ENCODE results near the gene AGAP2.

The AGAP2 gene

DNA sequence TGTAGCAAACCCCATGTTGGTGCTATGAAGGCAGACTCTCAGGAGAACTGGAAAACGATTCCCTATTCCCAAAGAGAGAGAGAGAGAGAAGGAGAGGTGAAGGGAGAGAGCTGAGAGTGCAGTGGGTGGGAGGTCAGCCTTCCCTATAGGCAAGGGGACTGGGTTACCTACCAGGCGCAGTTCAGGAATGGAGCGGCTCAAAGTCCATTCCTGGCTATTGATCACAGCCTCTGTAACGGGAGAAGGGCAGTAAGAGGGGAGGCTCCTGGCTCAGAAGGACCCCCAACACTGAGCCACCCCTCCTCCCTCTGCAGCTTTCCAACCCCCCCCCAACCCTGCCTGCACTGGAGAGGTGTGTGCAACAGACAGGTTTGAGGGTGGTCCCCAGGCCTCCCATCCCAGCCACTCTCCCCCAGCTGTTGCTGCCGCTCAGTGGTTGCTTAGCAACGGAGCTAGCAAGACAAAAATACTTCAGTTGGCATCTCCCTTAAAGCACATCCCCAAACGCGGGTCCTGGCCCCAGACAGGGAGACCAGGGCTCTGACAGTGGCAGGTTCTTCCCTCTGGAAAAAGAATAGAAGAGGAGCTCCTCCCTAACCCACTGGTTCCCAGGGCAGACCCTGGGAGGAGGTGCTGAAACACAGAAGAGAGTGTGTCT lies 3.2 kb downstream of the AGAP2 start:
- TF ChIP-seq, protein P1, sequence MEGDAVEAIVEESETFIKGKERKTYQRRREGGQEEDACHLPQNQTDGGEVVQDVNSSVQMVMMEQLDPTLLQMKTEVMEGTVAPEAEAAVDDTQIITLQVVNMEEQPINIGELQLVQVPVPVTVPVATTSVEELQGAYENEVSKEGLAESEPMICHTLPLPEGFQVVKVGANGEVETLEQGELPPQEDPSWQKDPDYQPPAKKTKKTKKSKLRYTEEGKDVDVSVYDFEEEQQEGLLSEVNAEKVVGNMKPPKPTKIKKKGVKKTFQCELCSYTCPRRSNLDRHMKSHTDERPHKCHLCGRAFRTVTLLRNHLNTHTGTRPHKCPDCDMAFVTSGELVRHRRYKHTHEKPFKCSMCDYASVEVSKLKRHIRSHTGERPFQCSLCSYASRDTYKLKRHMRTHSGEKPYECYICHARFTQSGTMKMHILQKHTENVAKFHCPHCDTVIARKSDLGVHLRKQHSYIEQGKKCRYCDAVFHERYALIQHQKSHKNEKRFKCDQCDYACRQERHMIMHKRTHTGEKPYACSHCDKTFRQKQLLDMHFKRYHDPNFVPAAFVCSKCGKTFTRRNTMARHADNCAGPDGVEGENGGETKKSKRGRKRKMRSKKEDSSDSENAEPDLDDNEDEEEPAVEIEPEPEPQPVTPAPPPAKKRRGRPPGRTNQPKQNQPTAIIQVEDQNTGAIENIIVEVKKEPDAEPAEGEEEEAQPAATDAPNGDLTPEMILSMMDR (IDR thresholded peaks at IDR 0.05; ENCODE audit: unreplicated experiment in 3 of 3) = no peak
- H3K4me1 Mint-ChIP-seq = peaks cover 39% of the 10 kb centered on the region
- H3K9me3 Mint-ChIP-seq = no peaks in the 10 kb centered on the region
- peaks cover 90% of the 10 kb centered on the region for H3K27me3 Mint-ChIP-seq (ENCODE audit: low read depth)
- peaks cover 7% of the 10 kb centered on the region for H3K36me3 Mint-ChIP-seq (ENCODE audit: low read depth)
- peak overlapping the region; percentile 58 to 80 (median 68) for H3K4me3 Mint-ChIP-seq
- peak overlapping the region; percentile 28 to 82 (median 80) for H3K27ac Mint-ChIP-seq

DNA sequence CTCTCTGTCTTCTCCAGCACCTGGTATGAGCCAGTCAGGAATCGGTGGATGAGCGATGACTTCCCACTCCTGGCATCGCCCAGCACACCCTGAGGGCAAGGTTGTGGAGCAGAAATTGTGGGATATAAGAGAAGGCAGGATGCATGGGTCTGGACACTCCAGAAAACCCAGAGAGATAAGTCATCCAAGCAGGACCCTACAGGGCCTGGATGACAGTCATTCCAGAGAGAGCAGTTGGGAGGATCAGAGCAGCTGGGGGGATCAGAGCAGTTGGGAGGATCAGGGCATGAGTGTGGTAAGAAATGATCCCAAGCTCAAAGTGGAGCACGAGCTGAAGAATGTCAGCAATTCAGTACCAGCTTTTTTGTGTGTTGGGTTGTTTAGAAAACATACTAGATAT lies 4.0 kb downstream of the AGAP2 start:
- H3K27ac Mint-ChIP-seq = peak overlapping the region; percentile 28 to 82 (median 80)
- peaks cover 39% of the 10 kb centered on the region for H3K4me1 Mint-ChIP-seq
- no peaks in the 10 kb centered on the region for H3K9me3 Mint-ChIP-seq
- H3K36me3 Mint-ChIP-seq (ENCODE audit: low read depth) = peaks cover 7% of the 10 kb centered on the region
- TF ChIP-seq, protein P1 (IDR thresholded peaks at IDR 0.05; ENCODE audit: unreplicated experiment in 3 of 3) = no peak
- peaks cover 90% of the 10 kb centered on the region for H3K27me3 Mint-ChIP-seq (ENCODE audit: low read depth)
- peak overlapping the region; percentile 12 to 66 (median 66) for H3K4me3 Mint-ChIP-seq

DNA sequence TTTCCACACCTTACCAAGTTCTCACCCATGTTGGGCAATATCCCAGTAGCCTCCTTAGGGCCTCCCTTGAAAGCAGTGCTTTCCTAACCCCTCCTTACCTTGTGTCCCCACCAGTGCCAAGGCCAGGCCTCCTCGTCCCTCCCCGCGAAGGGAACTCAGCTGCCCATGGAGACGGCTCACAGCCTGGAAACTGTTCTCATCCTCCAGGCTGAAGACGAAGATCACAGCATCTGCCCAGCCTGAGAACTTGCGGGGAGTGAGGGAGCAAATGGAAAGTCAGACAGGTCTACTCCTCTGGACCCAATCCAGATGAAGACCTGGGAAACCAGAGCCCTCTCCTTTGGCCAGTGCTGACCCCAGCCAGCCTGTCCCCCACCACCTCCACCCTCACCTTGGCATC lies 4.6 kb downstream of the AGAP2 start:
- Mint-ChIP-seq H3K9me3 (no peaks in the 10 kb centered on the region), H3K36me3 (ENCODE audit: low read depth) (peaks cover 7% of the 10 kb centered on the region), H3K4me3 (no peak overlapping the region), H3K27me3 (ENCODE audit: low read depth) (peaks cover 90% of the 10 kb centered on the region), H3K27ac (no peak overlapping the region), H3K4me1 (peaks cover 32% of the 10 kb centered on the region)
- TF ChIP-seq, protein P1 (IDR thresholded peaks at IDR 0.05; ENCODE audit: unreplicated experiment in 3 of 3) = no peak

DNA sequence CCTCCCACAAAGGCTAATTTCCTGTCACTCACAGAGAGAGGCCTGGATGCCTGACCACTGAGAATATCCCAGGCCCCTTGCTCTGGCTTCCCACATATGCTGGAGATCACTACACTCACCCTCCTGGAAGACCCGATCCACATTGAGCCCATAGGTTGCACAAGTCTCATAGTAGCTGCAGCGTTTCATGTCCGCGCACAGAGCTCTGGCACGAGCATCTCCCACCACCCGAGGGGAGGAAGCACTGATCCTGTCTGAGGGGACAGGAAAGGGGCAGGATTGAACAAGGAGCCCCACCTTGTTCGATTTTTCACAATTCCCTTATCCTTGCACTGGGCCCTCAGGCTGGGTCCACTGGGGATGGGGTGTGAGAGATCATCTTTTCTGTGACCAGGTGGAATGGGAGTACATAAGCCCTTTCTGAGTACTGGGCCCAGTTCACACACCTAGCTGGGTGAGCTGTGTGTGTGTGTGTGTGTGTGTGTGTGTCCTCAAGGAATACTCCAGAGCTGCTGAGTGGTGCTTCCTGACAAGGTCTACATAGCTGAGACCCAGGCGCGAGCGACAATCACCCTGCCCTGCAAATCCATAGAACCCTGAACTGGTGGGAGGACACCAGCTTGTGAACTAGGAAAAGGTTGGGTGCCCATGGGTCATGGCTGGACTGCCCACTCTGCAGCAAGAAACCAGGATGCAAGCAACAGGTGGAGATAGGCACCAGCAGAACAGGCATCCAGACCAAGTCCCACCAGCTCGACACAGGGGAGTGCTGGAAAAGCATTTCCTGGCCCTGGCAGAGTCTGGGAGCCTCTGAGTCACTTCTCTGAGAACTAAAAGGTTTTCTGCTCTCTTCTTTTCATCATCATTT lies 5.6 kb downstream of the AGAP2 start:
- Mint-ChIP-seq H3K4me3 (peak overlapping the region in 1 of 3 experiments; percentile 34), H3K27me3 (ENCODE audit: low read depth) (peaks cover 93% of the 10 kb centered on the region), H3K27ac (no peak overlapping the region), H3K36me3 (ENCODE audit: low read depth) (peaks cover 12% of the 10 kb centered on the region), H3K4me1 (peaks cover 30% of the 10 kb centered on the region), H3K9me3 (no peaks in the 10 kb centered on the region)
- TF ChIP-seq, protein P1 (IDR thresholded peaks at IDR 0.05; ENCODE audit: unreplicated experiment in 3 of 3) = no peak

DNA sequence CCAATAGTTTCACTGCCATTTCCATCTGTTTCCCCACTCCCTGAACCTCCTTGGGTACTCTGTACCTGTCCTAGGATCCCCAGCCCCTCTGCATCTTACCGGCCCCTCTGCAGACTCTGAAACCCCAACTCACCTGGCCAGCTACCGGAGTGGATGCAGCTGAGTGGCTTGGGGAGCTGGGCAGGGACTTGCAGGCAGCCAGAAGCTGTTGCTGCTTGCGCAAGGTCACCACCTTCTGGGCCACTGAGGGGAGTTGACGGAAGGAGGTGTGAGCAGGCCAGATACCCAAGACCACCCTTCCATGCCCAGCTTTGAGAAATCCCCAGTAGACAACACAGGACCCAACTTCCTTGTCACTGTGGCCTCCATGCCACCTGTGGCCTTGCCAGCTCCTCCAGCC lies 6.3 kb downstream of the AGAP2 start:
- TF ChIP-seq, protein P1 (IDR thresholded peaks at IDR 0.05; ENCODE audit: unreplicated experiment in 3 of 3) = no peak
- peaks cover 12% of the 10 kb centered on the region for H3K36me3 Mint-ChIP-seq (ENCODE audit: low read depth)

More for the DNA sequence above, 6.3 kb downstream of the AGAP2 start:
- no peak overlapping the region for H3K27ac Mint-ChIP-seq
- peaks cover 100% of the 10 kb centered on the region for H3K27me3 Mint-ChIP-seq (ENCODE audit: low read depth)
- peaks cover 30% of the 10 kb centered on the region for H3K4me1 Mint-ChIP-seq
- H3K9me3 Mint-ChIP-seq = no peaks in the 10 kb centered on the region
- H3K4me3 Mint-ChIP-seq = no peak overlapping the region
